NT2/D1 (cell line): ENCODE data around the gene GPRC5B.

Source experiments
- YY1 ChIP-seq: IDR thresholded peaks from 2 replicates; pipeline ENCODE4 v1.6.1; 2011; ENCODE audit not compliant: insufficient read length, insufficient read depth
- ZNF274 ChIP-seq: IDR thresholded peaks from 2 replicates; pipeline ENCODE4 v1.6.1; 2011; ENCODE audit warnings: mild to moderate bottlenecking, low read depth, low read length

DNA sequence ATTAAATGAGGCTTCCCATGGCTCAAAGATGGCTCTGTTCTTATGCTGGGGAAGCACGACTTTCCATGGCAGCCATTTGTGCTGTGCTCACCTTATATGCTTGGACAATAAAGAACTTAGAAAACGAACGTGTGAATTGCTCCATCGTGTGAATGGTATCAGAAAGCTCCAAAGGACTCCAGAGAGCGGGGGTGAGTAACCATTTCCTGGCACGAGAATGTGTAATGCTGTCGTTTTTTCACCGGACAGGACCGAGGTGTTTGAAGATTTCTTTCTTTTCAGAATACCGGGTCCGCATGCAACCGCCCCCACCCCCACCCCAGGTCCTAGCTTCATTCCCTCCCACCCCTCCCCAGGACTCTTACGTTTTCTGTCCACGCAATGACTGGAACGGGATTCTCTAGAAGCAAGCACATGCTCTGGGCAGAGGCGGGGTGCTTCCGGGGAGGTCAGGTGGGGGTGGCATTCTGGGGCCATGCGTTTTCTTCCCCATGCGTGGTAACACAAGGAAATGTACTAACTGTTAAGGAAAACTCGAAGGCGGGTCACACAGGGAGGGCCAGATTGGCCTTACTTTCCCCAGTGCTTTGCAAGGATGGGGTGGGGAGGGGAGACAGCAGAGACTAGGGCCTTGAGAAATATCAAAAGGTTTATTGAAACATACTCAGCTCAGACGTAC, 26.2 kb downstream of the GPRC5B start:
- no peak for TF ChIP-seq ZNF274
- TF ChIP-seq YY1, result no peak
